OCI-LY3 (cell line): ENCODE measurements around the gene NDUFAF5.

Experiments
- H2AFZ ChIP-seq: fragments of 200-600, 300-600 bp; shearing (Covaris generic); 2 replicates; pipeline ENCODE4 v1.6.0; 2014; ENCODE audit warnings: antibody characterized with exemption, low read depth, low read length
- H3K27ac ChIP-seq: fragments of 200-600, 300-600 bp; sonication (generic); 2 replicates; pipeline ENCODE4 v1.5.1; 2014; ENCODE audit warnings: mild to moderate bottlenecking, low read length, moderate library complexity, mixed read lengths
- H3K27me3 ChIP-seq: fragments of 200-600, 300-600 bp; sonication (generic); 2 replicates; pipeline ENCODE4 v1.6.1; 2014; ENCODE audit warnings: low read depth, low read length, mixed read lengths
- H3K36me3 ChIP-seq: fragments of 200-600, 300-600 bp; sonication (generic); replicated peaks from 2 replicates; pipeline ENCODE3; 2014; ENCODE audit warnings: low read depth, low read length, mixed read lengths
- H3K4me1 ChIP-seq: fragments of 300-600, 200-600 bp; sonication (generic); 2 replicates; pipeline ENCODE4 v1.6.1; 2014; ENCODE audit warnings: low read length, mixed read lengths
- H3K4me2 ChIP-seq: fragments of 200-600, 300-600 bp; sonication (generic); 2 replicates; pipeline ENCODE4 v1.6.1; 2014; ENCODE audit warnings: low read length, mixed read lengths
- H3K4me3 ChIP-seq: fragments of 300-600, 200-600 bp; sonication (generic); 2 replicates; pipeline ENCODE4 v1.5.1; 2014; ENCODE audit warnings: antibody characterized with exemption, mild to moderate bottlenecking, low read length, moderate library complexity
- H3K79me2 ChIP-seq: fragments of 300-600, 200-600 bp; shearing (Covaris generic); 2 replicates; pipeline ENCODE4 v1.6.1; 2014; ENCODE audit warnings: mild to moderate bottlenecking, low read length, mixed read lengths
- H3K9ac ChIP-seq: fragments of 300-600, 200-600 bp; shearing (Covaris generic); 2 replicates; pipeline ENCODE4 v1.6.0; 2014; ENCODE audit warnings: mild to moderate bottlenecking, low read length, moderate library complexity
- H3K9me3 ChIP-seq: fragments of 200-600, 300-600 bp; shearing (Covaris generic); 2 replicates; pipeline ENCODE4 v1.6.1; 2014; ENCODE audit warnings: low read length, mixed read lengths; ENCODE audit not compliant: insufficient read depth
- H4K20me1 ChIP-seq: fragments of 200-600, 300-600 bp; sonication (generic); 2 replicates; pipeline ENCODE4 v1.6.1; 2016; ENCODE audit warnings: low read length, mixed read lengths; ENCODE audit not compliant: insufficient read depth
- CTCF ChIP-seq: fragments of 200-600, 300-600 bp; sonication (generic); IDR thresholded peaks from 2 replicates; pipeline ENCODE4 v1.5.1; 2014; ENCODE audit warnings: antibody characterized with exemption, low read length, low read depth
- EZH2phosphoT487 ChIP-seq: fragments of 200-600 bp; shearing (Covaris generic); IDR thresholded peaks from 2 replicates; pipeline ENCODE4 v1.6.1; 2018; ENCODE audit warnings: antibody characterized with exemption, mixed run types, low read depth

NDUFAF5 gene

GRCh38 chr20:13777171-13777601, 7.6 kb upstream of the NDUFAF5 start:
- Histone ChIP-seq H3K9ac (no peak overlapping the region), H3K36me3 (peaks cover 72% of the 10 kb centered on the region), H3K27me3 (no peaks in the 10 kb centered on the region), H3K4me2 (no peak overlapping the region), H3K4me1 (no peaks in the 10 kb centered on the region), H2AFZ (no peak overlapping the region), H4K20me1 (peaks cover 5% of the 10 kb centered on the region; the same call in 1 of the 2 replicates), H3K27ac (no peak overlapping the region), H3K79me2 (peaks cover 40% of the 10 kb centered on the region), H3K9me3 (no peaks in the 10 kb centered on the region), H3K4me3 (no peak overlapping the region)
- TF ChIP-seq CTCF (no peak), EZH2phosphoT487 (no peak)

- Histone ChIP-seq H3K79me2 (peaks cover 57% of the 10 kb centered on the region), H3K4me2 (no peak overlapping the region), H3K9me3 (no peaks in the 10 kb centered on the region), H2AFZ (no peak overlapping the region), H3K27ac (no peak overlapping the region), H3K27me3 (no peaks in the 10 kb centered on the region), H4K20me1 (no peaks in the 10 kb centered on the region), H3K36me3 (peaks cover 70% of the 10 kb centered on the region), H3K9ac (no peak overlapping the region), H3K4me3 (no peak overlapping the region), H3K4me1 (peaks cover 6% of the 10 kb centered on the region)
- TF ChIP-seq EZH2phosphoT487, result no peak
- no peak for TF ChIP-seq CTCF
Observed at GRCh38 chr20:13778827-13779226, 6.0 kb upstream of the NDUFAF5 start.

- Histone ChIP-seq H3K27me3 (no peaks in the 10 kb centered on the region), H3K36me3 (peaks cover 35% of the 10 kb centered on the region), H3K4me3 (peak overlapping the region; percentile 84), H4K20me1 (no peaks in the 10 kb centered on the region), H3K4me1 (peaks cover 18% of the 10 kb centered on the region), H3K9ac (peak overlapping the region; percentile 84), H3K79me2 (peaks cover 89% of the 10 kb centered on the region), H2AFZ (no peak overlapping the region), H3K9me3 (no peaks in the 10 kb centered on the region), H3K4me2 (peak overlapping the region; percentile 75), H3K27ac (no peak overlapping the region)
- no peak for TF ChIP-seq EZH2phosphoT487
- no peak for TF ChIP-seq CTCF
Observed at GRCh38 chr20:13783528-13783927, 1.3 kb upstream of the NDUFAF5 start.

- H3K27ac ChIP-seq, result peak overlapping the region; percentile 26; the same call in 1 of the 2 replicates
- peak overlapping the region; percentile 84 for H3K4me3 ChIP-seq
- H3K4me1 ChIP-seq, result peaks cover 18% of the 10 kb centered on the region
Observed at GRCh38 chr20:13784271-13784892, 446 bp upstream of the NDUFAF5 start.

More at GRCh38 chr20:13784271-13784892, 446 bp upstream of the NDUFAF5 start:
- no peaks in the 10 kb centered on the region for H3K27me3 ChIP-seq
- H4K20me1 ChIP-seq, result no peaks in the 10 kb centered on the region
- peak overlapping the region; percentile 83 for H2AFZ ChIP-seq
- no peak for TF ChIP-seq CTCF
- TF ChIP-seq EZH2phosphoT487, result no peak
- H3K9ac ChIP-seq, result peak overlapping the region; percentile 84
- peak overlapping the region; percentile 75 for H3K4me2 ChIP-seq
- H3K79me2 ChIP-seq, result peaks cover 82% of the 10 kb centered on the region
- H3K36me3 ChIP-seq, result peaks cover 33% of the 10 kb centered on the region
- H3K9me3 ChIP-seq, result no peaks in the 10 kb centered on the region
